Measurements from ENCODE around the gene GCAT. TPM values are rescaled to one million over a fixed set of nuclear protein-coding genes. Genes with fewer than 3 reads are reported as not detected.

GCAT gene
- total and polyA plus RNA-seq, 7 donors = 5.1 to 14.1 (median 8.3) TPM

GRCh38 chr22:37852418-37852817, 44.7 kb downstream of the GCAT start:
- Histone ChIP-seq H3K9me3 (no peaks in the 10 kb centered on the region), H3K4me1 (peaks cover 0 to 48% (median 38%) of the 10 kb centered on the region in 4 donors), H3K27me3 (no peaks in the 10 kb centered on the region), H3K4me3 (no peak overlapping the region), H3K27ac (no peak overlapping the region), H3K36me3 (peaks cover 0 to 56% (median 39%) of the 10 kb centered on the region in 4 donors)
- TF ChIP-seq, protein P1, sequence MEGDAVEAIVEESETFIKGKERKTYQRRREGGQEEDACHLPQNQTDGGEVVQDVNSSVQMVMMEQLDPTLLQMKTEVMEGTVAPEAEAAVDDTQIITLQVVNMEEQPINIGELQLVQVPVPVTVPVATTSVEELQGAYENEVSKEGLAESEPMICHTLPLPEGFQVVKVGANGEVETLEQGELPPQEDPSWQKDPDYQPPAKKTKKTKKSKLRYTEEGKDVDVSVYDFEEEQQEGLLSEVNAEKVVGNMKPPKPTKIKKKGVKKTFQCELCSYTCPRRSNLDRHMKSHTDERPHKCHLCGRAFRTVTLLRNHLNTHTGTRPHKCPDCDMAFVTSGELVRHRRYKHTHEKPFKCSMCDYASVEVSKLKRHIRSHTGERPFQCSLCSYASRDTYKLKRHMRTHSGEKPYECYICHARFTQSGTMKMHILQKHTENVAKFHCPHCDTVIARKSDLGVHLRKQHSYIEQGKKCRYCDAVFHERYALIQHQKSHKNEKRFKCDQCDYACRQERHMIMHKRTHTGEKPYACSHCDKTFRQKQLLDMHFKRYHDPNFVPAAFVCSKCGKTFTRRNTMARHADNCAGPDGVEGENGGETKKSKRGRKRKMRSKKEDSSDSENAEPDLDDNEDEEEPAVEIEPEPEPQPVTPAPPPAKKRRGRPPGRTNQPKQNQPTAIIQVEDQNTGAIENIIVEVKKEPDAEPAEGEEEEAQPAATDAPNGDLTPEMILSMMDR (IDR thresholded peaks at IDR 0.05) = no peak
- TF ChIP-seq POLR2AphosphoS5 (IDR thresholded peaks at IDR 0.05) = no peak
- TF ChIP-seq EP300 (IDR thresholded peaks at IDR 0.05) = no peak
- WGBS, 2 donors = 86 to 92% methylated on average over 5 of the region's 5 CpGs
- intact Hi-C loops (cut with DNase I) = no loop called here
- no peak for DNase-seq

DNA sequence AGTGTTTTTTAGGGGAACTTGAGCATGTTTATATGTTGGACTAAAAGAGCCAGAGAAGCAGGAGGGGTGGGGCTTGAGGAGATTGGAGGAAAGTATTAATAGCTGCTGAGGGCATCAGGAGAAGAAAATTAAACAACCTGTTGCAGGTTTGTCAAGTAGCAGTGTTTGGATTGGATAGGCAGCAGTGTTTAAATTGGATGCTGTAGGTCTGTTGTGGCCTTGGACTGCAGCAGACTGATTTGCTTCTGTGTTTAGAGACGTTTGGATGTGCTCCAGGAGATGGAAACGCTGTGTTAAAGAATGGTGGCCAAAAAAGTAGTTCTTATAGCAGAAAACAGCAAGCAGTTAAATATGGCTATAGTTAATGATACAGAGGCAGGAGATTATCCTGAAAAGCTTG, 47.2 kb downstream of the GCAT start:
- no peaks in the 10 kb centered on the region for H3K9me3 ChIP-seq
- H3K4me1 ChIP-seq = peaks cover 0 to 37% (median 25%) of the 10 kb centered on the region in 4 donors
- no peak overlapping the region for H3K4me3 ChIP-seq
- no peaks in the 10 kb centered on the region for H3K27me3 ChIP-seq
- TF ChIP-seq POLR2A (IDR thresholded peaks at IDR 0.05) (no peak), EP300 (IDR thresholded peaks at IDR 0.05) (no peak), POLR2AphosphoS5 (IDR thresholded peaks at IDR 0.05) (peak in 1 of 4 donors; percentile 19)
- TF ChIP-seq, protein P1 (IDR thresholded peaks at IDR 0.05) = no peak
- H3K36me3 ChIP-seq = peaks cover 0 to 81% (median 59%) of the 10 kb centered on the region in 4 donors
- H3K27ac ChIP-seq = peak overlapping the region; percentile 25 to 61 (median 50)
- DNase-seq = no peak
- 60 to 65% methylated on average over 2 of the region's 2 CpGs for WGBS, 2 donors
- intact Hi-C loops (cut with DNase I) = no loop called here

DNA sequence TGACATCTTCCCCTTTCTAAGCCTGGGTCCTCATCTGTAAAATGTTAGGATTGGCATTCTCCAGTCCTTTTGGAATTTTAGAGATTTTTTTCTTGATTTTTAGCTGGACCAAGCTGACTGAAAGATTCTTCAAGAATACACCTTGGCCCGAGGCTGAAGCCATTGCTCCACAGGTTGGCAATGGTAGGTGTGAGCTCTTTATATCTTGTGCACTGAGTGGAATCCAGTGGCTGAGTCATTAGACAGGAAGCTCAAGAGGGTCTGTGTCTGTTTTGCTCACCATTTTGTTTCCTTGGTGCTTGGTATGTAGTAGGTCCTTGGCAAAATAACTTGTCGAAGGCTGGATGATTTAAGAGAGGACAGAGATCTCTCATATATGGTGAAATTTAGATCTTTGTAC, 47.7 kb downstream of the GCAT start:
- peak overlapping the region in 3 of 4 donors; percentile 50 to 61 (median 51) for H3K27ac ChIP-seq
- 95 to 96% methylated on average over 2 of the region's 2 CpGs for WGBS, 2 donors
- no peak overlapping the region for H3K4me3 ChIP-seq
- peaks cover 0 to 32% (median 20%) of the 10 kb centered on the region in 4 donors for H3K4me1 ChIP-seq
- peaks cover 2 to 86% (median 65%) of the 10 kb centered on the region in 4 donors for H3K36me3 ChIP-seq
- DNase-seq = no peak
- no peaks in the 10 kb centered on the region for H3K27me3 ChIP-seq
- TF ChIP-seq POLR2AphosphoS5 (IDR thresholded peaks at IDR 0.05) (no peak), EP300 (IDR thresholded peaks at IDR 0.05) (no peak), POLR2A (IDR thresholded peaks at IDR 0.05) (no peak)
- TF ChIP-seq, protein P1 (IDR thresholded peaks at IDR 0.05) = no peak
- no peaks in the 10 kb centered on the region for H3K9me3 ChIP-seq
- intact Hi-C loops (cut with DNase I) = no loop called here

- DNase-seq = no peak
- intact Hi-C loops (cut with DNase I) = loop anchor here (5.0 kb wide), 1 partner anchor 106 kb away; no protein-coding TSS in a partner anchor
- H3K36me3 ChIP-seq = peaks cover 23 to 100% (median 69%) of the 10 kb centered on the region in 4 donors
- 60 to 81% methylated on average over 7 of the region's 7 CpGs for WGBS, 2 donors
- H3K4me3 ChIP-seq = no peak overlapping the region
- peak overlapping the region in 1 of 4 donors; percentile 74 for H3K27ac ChIP-seq
- H3K27me3 ChIP-seq = no peaks in the 10 kb centered on the region
- TF ChIP-seq EP300 (IDR thresholded peaks at IDR 0.05) (no peak), POLR2AphosphoS5 (IDR thresholded peaks at IDR 0.05) (no peak), POLR2A (IDR thresholded peaks at IDR 0.05) (no peak)
- TF ChIP-seq, protein P1 (IDR thresholded peaks at IDR 0.05) = no peak
- H3K9me3 ChIP-seq = no peaks in the 10 kb centered on the region
- H3K4me1 ChIP-seq = peaks cover 0 to 23% (median 10%) of the 10 kb centered on the region in 4 donors
Measured at GRCh38 chr22:37860796-37861421, 53.2 kb downstream of the GCAT start.
